SH-SY5Y (cell line): ENCODE measurements around the gene ITPRIP.

Experiments used
- GATA2 ChIP-seq: IDR thresholded peaks from 2 replicates; pipeline ENCODE4 v1.6.1; 2011; ENCODE audit warnings: mild to moderate bottlenecking, low read depth, low read length
- GATA3 ChIP-seq: IDR thresholded peaks from 2 replicates; pipeline ENCODE4 v1.6.1; 2011; ENCODE audit warnings: low read depth, mild to moderate bottlenecking, low read length, moderate library complexity

DNA sequence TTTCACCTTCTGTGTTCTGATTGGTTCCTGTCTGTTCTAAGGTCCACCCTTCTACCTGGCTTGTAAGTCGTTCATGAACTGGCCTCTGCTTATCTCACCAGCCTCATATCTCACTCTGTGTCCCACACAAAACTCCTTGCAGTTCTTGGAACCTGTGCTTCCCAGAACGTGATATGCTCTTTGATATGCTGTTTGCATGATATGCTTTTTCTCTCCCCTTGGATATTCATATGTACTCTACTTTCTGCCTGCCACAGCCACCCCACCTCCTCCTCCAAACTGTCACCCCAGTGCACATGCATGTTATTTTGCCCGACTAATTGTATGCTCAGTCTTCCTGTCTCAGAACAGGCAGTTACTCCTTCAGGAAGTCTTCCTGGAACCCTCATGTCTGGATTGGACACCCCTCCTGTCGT, 1.9 kb upstream of the ITPRIP start:
- TF ChIP-seq GATA2 (no peak), GATA3 (no peak)
